ENCODE data around the gene STX2. TPM values are rescaled to one million over a fixed set of nuclear protein-coding genes. Genes with fewer than 3 reads are reported as not detected.
A peak's percentile ranks its signal among the peaks of the same experiment; 100 is the strongest.
"Not testable (repeated sequence)": the region's sequence is repeated elsewhere in the genome, so short reads cannot be mapped to it uniquely, and the experiment has no call there.

Gene STX2
- total RNA-seq, 4 donors from 2014 or later: 2.9 to 14.7 (median 4.7) TPM

- 71 to 76% methylated on average over 20 of the region's 20 CpGs for WGBS, 2 donors
- no peak for DNase-seq (ENCODE audit: low spot score in 2 of 2)
- TF ChIP-seq, protein P1, sequence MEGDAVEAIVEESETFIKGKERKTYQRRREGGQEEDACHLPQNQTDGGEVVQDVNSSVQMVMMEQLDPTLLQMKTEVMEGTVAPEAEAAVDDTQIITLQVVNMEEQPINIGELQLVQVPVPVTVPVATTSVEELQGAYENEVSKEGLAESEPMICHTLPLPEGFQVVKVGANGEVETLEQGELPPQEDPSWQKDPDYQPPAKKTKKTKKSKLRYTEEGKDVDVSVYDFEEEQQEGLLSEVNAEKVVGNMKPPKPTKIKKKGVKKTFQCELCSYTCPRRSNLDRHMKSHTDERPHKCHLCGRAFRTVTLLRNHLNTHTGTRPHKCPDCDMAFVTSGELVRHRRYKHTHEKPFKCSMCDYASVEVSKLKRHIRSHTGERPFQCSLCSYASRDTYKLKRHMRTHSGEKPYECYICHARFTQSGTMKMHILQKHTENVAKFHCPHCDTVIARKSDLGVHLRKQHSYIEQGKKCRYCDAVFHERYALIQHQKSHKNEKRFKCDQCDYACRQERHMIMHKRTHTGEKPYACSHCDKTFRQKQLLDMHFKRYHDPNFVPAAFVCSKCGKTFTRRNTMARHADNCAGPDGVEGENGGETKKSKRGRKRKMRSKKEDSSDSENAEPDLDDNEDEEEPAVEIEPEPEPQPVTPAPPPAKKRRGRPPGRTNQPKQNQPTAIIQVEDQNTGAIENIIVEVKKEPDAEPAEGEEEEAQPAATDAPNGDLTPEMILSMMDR (IDR thresholded peaks at IDR 0.05): no peak
- intact Hi-C loops (cut with DNase I; ENCODE audit: low total_unique reads): no loop called here
- H3K4me3 ChIP-seq (ENCODE audit: low read depth, poor library complexity, severe bottlenecking): no peak overlapping the region
Observed at GRCh38 chr12:130752692-130753230, 86.3 kb downstream of the STX2 start.

DNA sequence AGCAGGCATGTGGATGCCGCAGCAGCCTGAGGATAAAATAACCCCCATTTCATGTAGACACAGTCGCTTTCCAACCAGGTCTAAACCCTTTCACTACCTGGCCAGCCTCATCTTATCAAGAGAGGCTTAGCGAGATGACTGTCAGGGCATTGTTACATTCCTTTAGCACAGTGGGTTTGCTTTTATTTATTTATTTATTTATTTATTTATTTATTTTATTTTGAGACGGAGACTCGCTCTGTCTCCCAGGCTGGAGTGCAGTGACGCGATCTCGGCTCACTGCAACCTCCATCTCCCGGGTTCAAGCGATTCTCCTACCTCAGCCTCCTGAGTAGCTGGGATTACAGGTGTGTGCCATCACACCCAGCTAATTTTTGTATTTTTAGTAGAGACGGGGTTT is 87.0 kb downstream of the STX2 start:
- DNase-seq (ENCODE audit: low spot score in 2 of 2); intact Hi-C loops (cut with DNase I; ENCODE audit: low total_unique reads); H3K4me3 ChIP-seq (ENCODE audit: low read depth, poor library complexity, severe bottlenecking): not testable (repeated sequence)
- 89 to 96% methylated on average over 11 of the region's 11 CpGs for WGBS, 2 donors

- TF ChIP-seq, protein P1 (IDR thresholded peaks at IDR 0.05): no peak
- TF ChIP-seq POLR2A (IDR thresholded peaks at IDR 0.05): no peak
- WGBS, 2 donors: 41 to 47% methylated on average over 10 of the region's 10 CpGs
- H3K4me3 ChIP-seq (ENCODE audit: low read depth, poor library complexity, severe bottlenecking): no peak overlapping the region
- intact Hi-C loops (cut with DNase I; ENCODE audit: low total_unique reads): no loop called here
- DNase-seq (ENCODE audit: low spot score in 2 of 2): no peak
Observed at GRCh38 chr12:130748786-130749185, 90.3 kb downstream of the STX2 start.

GRCh38 chr12:130747867-130748740 is 90.9 kb downstream of the STX2 start:
- peak; percentile 72 to 96 for DNase-seq (ENCODE audit: low spot score in 2 of 2)
- intact Hi-C loops (cut with DNase I; ENCODE audit: low total_unique reads): no loop called here
- H3K4me3 ChIP-seq (ENCODE audit: low read depth, poor library complexity, severe bottlenecking): no peak overlapping the region
- WGBS, 2 donors: 7 to 11% methylated on average over 13 of the region's 13 CpGs
- no peak for TF ChIP-seq POLR2A (IDR thresholded peaks at IDR 0.05)
- TF ChIP-seq, protein P1 (IDR thresholded peaks at IDR 0.05): peak in 1 of 3 donors; percentile 44

DNA sequence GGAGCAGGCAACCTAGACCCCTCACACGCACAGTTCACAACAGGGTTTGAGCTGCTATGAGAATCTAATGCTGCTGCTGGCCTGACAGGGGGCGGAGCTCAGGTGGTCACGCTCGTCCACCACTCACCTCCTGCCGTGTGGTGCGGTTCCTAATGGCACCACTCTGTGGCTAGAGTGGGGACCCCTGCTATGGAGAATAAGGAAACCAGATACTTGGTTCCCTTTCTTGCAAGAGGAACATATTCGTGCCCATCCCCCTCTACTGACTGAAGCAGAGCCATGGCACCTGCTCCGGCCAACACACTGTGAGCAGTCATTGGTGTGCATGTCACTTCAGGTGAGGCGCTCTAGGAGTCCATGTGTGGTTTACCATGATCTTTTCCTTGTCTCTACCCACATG is 92.5 kb downstream of the STX2 start:
- H3K4me3 ChIP-seq (ENCODE audit: low read depth, poor library complexity, severe bottlenecking): no peak overlapping the region
- 75 to 86% methylated on average over 9 of the region's 9 CpGs for WGBS, 2 donors
- TF ChIP-seq POLR2A (IDR thresholded peaks at IDR 0.05): no peak
- TF ChIP-seq, protein P1 (IDR thresholded peaks at IDR 0.05): no peak
- peak in 1 of 2 donors; percentile 45 for DNase-seq (ENCODE audit: low spot score in 2 of 2)
- intact Hi-C loops (cut with DNase I; ENCODE audit: low total_unique reads): no loop called here

GRCh38 chr12:130745921-130746320 is 93.1 kb downstream of the STX2 start:
- no peak overlapping the region for H3K4me3 ChIP-seq (ENCODE audit: low read depth, poor library complexity, severe bottlenecking)
- 91 to 92% methylated on average over 4 of the region's 4 CpGs for WGBS, 2 donors
- no peak for DNase-seq (ENCODE audit: low spot score in 2 of 2)
- intact Hi-C loops (cut with DNase I; ENCODE audit: low total_unique reads): no loop called here
- TF ChIP-seq, protein P1 (IDR thresholded peaks at IDR 0.05): no peak
- no peak for TF ChIP-seq POLR2A (IDR thresholded peaks at IDR 0.05)

Measured in lower leg skin (tissue), 4 donors.